HG02623 (cell line): ENCODE measurements around the gene ASF1B.
"Not testable (repeated sequence)": the region's sequence is repeated elsewhere in the genome, so short reads cannot be mapped to it uniquely, and the experiment has no call there.

Experiments used
- ATAC-seq: cut with Tn5 transposase; IDR thresholded peaks from one replicate; pipeline ENCODE4 v1.9.1; 2021; ENCODE audit warnings: moderate library complexity; ENCODE audit not compliant: unreplicated experiment

ASF1B gene

GRCh38 chr19:14136509-14137281 lies at the start of gene ASF1B:
Gene ASF1B (minus strand): TSS chr19:14136589. CDS start chr19:14136456, 133 bp downstream.
- ATAC-seq, result peak; percentile 78

- ATAC-seq, result not testable (repeated sequence)
Measured at GRCh38 chr19:14185691-14186090, 49.3 kb upstream of the ASF1B start.

- no peak for ATAC-seq
Measured at GRCh38 chr19:14185158-14185557, 48.8 kb upstream of the ASF1B start.

- ATAC-seq, result no peak
Measured at GRCh38 chr19:14183741-14184350, 47.5 kb upstream of the ASF1B start.

GRCh38 chr19:14182476-14182875 lies 46.1 kb upstream of the ASF1B start:
- no peak for ATAC-seq

GRCh38 chr19:14181906-14182305 lies 45.5 kb upstream of the ASF1B start:
- ATAC-seq, result no peak

GRCh38 chr19:14181199-14181598 lies 44.8 kb upstream of the ASF1B start:
- ATAC-seq, result not testable (repeated sequence)

GRCh38 chr19:14177496-14178074 lies 41.2 kb upstream of the ASF1B start:
- ATAC-seq, result no peak

- no peak for ATAC-seq
Measured at GRCh38 chr19:14175351-14175792, 39.0 kb upstream of the ASF1B start.

GRCh38 chr19:14174883-14175282 lies 38.5 kb upstream of the ASF1B start:
- ATAC-seq, result no peak

- no peak for ATAC-seq
Measured at GRCh38 chr19:14168993-14169392, 32.6 kb upstream of the ASF1B start.

- ATAC-seq, result no peak
Measured at GRCh38 chr19:14168259-14168972, 32.0 kb upstream of the ASF1B start.

GRCh38 chr19:14167576-14168138 lies 31.3 kb upstream of the ASF1B start:
- ATAC-seq, result no peak

- ATAC-seq, result no peak
Measured at GRCh38 chr19:14166999-14167575, 30.7 kb upstream of the ASF1B start.

GRCh38 chr19:14165990-14166830 lies 29.8 kb upstream of the ASF1B start:
- ATAC-seq, result no peak

GRCh38 chr19:14164724-14165493 lies 28.5 kb upstream of the ASF1B start:
- no peak for ATAC-seq

GRCh38 chr19:14164082-14164481 lies 27.7 kb upstream of the ASF1B start:
- ATAC-seq, result no peak

- no peak for ATAC-seq
Measured at GRCh38 chr19:14162871-14163297, 26.5 kb upstream of the ASF1B start.

GRCh38 chr19:14161305-14161704 lies 24.9 kb upstream of the ASF1B start:
- ATAC-seq, result no peak
